ENCODE data around the gene PODXL2. TPM values are rescaled to one million over a fixed set of nuclear protein-coding genes. Genes with fewer than 3 reads are reported as not detected.

Gene PODXL2
- total RNA-seq, 1 experiment from 2014 or later, result 15.3 TPM

- in situ Hi-C loops (cut with HindIII; ENCODE audit: low pct_unique_long_range_greater_than_20kb, low sequenced_read_pairs), result no loop called here
Observed at GRCh38 chr3:127706312-127706711, 77.3 kb downstream of the PODXL2 start.

GRCh38 chr3:127706785-127707351, 77.9 kb downstream of the PODXL2 start:
- no TSS peak for BruUV-seq (replicated peaks)
- ChIA-PET POLR2A (no interaction called here), CTCF (interaction anchor here (0.6 kb wide), 1 partner anchor 10 kb away, joined by 3 read pairs; no protein-coding TSS in a partner anchor)
- in situ Hi-C loops (cut with HindIII; ENCODE audit: low pct_unique_long_range_greater_than_20kb, low sequenced_read_pairs), result no loop called here
- H3K4me3 ChIP-seq (ENCODE audit: low read depth in 2 of 2, low read length in 2 of 2), result no peak overlapping the region
- H3K27ac ChIP-seq (ENCODE audit: low read length), result no peak overlapping the region
- TF ChIP-seq POLR2AphosphoS5 (IDR thresholded peaks at IDR 0.05; ENCODE audit: low read depth, low read length) (no peak), SIN3A (IDR thresholded peaks at IDR 0.05; ENCODE audit: borderline replicate concordance, insufficient read depth, low read depth, low read length) (no peak), REST (IDR thresholded peaks at IDR 0.05; ENCODE audit: insufficient read depth in 1 of 2, low read depth in 2 of 2, low read length in 1 of 2) (no peak), TCF7L2 (IDR thresholded peaks at IDR 0.05; ENCODE audit: low read depth, low read length) (no peak), CTCF (IDR thresholded peaks at IDR 0.05) (no peak)
- no peak for DNase-seq (ENCODE audit: low read depth, low spot score)
- intact Hi-C loops (cut with micrococcal nuclease; ENCODE audit: unreplicated experiment), result no loop called here
- no peaks in the 10 kb centered on the region for H3K9me3 ChIP-seq (ENCODE audit: control insufficient read depth, insufficient read depth, low read depth, low read length)
- ATAC-seq, result no peak; the same call in 1 of the 2 replicates
- H3K4me1 ChIP-seq (ENCODE audit: control insufficient read depth, insufficient read depth, low read length), result no peaks in the 10 kb centered on the region
- no peaks in the 10 kb centered on the region for H3K36me3 ChIP-seq (ENCODE audit: control insufficient read depth, insufficient read depth, low read length)
- H3K27me3 ChIP-seq (ENCODE audit: control insufficient read depth, insufficient read depth, low read length), result 0 out of 2 replicates have a peak, but pooled peaks cover 2% of the 10 kb centered on the region

More at GRCh38 chr3:127706312-127706711, 77.3 kb downstream of the PODXL2 start:
- H3K36me3 ChIP-seq (ENCODE audit: control insufficient read depth, insufficient read depth, low read length), result no peaks in the 10 kb centered on the region
- ChIA-PET CTCF (interaction anchor here (0.6 kb wide), 1 partner anchor 10 kb away, joined by 3 read pairs; no protein-coding TSS in a partner anchor), POLR2A (no interaction called here)
- no peaks in the 10 kb centered on the region for H3K4me1 ChIP-seq (ENCODE audit: control insufficient read depth, insufficient read depth, low read length)
- ATAC-seq (no peak), DNase-seq (ENCODE audit: low read depth, low spot score) (no peak)
- no peaks in the 10 kb centered on the region for H3K9me3 ChIP-seq (ENCODE audit: control insufficient read depth, insufficient read depth, low read depth, low read length)
- no TSS peak for BruUV-seq (replicated peaks)
- H3K27ac ChIP-seq (ENCODE audit: low read length), result no peak overlapping the region
- intact Hi-C loops (cut with micrococcal nuclease; ENCODE audit: unreplicated experiment), result no loop called here
- 0 out of 2 replicates have a peak, but pooled peaks cover 2% of the 10 kb centered on the region for H3K27me3 ChIP-seq (ENCODE audit: control insufficient read depth, insufficient read depth, low read length)
- no peak overlapping the region for H3K4me3 ChIP-seq (ENCODE audit: low read depth in 2 of 2, low read length in 2 of 2)
- TF ChIP-seq CTCF (IDR thresholded peaks at IDR 0.05) (no peak), POLR2AphosphoS5 (IDR thresholded peaks at IDR 0.05; ENCODE audit: low read depth, low read length) (no peak), TCF7L2 (IDR thresholded peaks at IDR 0.05; ENCODE audit: low read depth, low read length) (no peak), SIN3A (IDR thresholded peaks at IDR 0.05; ENCODE audit: borderline replicate concordance, insufficient read depth, low read depth, low read length) (no peak), REST (IDR thresholded peaks at IDR 0.05; ENCODE audit: insufficient read depth in 1 of 2, low read depth in 2 of 2, low read length in 1 of 2) (no peak)

Measured in Panc1 (cell line).